Stimulated activated CD4-positive, alpha-beta T cell treated with anti-CD3 and anti-CD28 coated beads, Interleukin-15, amount 100 ng/mL, for 24 hours (primary cell): Measurements from ENCODE around the gene TMEM89.

Source experiments
- DNase-seq: peaks from one replicate; pipeline ENCODE4 v3.0.0-alpha.2; 2020

TMEM89 gene

GRCh38 chr3:48585411-48585810 is 36.2 kb downstream of the TMEM89 start:
- no peak for DNase-seq

GRCh38 chr3:48584836-48585235 is 36.7 kb downstream of the TMEM89 start:
- no peak for DNase-seq

- no peak for DNase-seq
Measured at GRCh38 chr3:48581621-48582481, 39.7 kb downstream of the TMEM89 start.

GRCh38 chr3:48576647-48577046 is 44.9 kb downstream of the TMEM89 start:
- no peak for DNase-seq

- no peak for DNase-seq
Measured at GRCh38 chr3:48575366-48575765, 46.2 kb downstream of the TMEM89 start.

GRCh38 chr3:48573973-48574585 is 47.5 kb downstream of the TMEM89 start:
- no peak for DNase-seq

GRCh38 chr3:48572517-48572916 is 49.1 kb downstream of the TMEM89 start:
- no peak for DNase-seq

- DNase-seq, result no peak
Measured at GRCh38 chr3:48571938-48572337, 49.6 kb downstream of the TMEM89 start.
